Measurements from ENCODE around the gene PPIP5K2.
"Not testable (repeated sequence)": the region's sequence is repeated elsewhere in the genome, so short reads cannot be mapped to it uniquely, and the experiment has no call there.

The PPIP5K2 gene

GRCh38 chr5:103119765-103120606 lies at the start of gene PPIP5K2, which contains the start of gene GIN1:
TSS of gene PPIP5K2 (plus strand) at chr5:103120301. CDS start at chr5:103129590, 9,289 bp downstream.
TSS of gene GIN1 (minus strand) at chr5:103120138. CDS start at chr5:103108707, 11,431 bp downstream.
- DNase-seq, result peak; percentile 96

GRCh38 chr5:103073500-103073899 lies 46.6 kb upstream of the PPIP5K2 start:
- not testable (repeated sequence) for DNase-seq

DNA sequence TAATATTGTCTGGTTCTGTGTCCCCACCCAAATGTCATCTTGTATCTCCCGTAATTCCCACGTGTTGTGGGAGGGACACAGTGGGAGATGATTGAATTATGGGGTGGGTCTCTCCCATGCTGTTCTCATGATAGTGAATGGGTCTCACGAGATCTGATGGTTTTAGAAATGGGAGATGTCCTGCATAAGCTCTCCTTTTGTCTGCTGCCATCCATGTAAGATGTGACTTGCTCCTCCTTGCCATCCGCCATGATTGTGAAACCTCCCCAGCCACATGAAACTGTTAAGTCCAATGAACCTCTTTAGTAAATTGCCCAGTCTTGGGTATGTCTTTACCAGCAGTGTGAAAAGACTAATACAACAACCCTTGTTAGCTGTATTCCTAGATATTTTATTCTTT lies 44.7 kb upstream of the PPIP5K2 start:
- DNase-seq, result no peak

- DNase-seq, result no peak
These were observed 40.3 kb upstream of the PPIP5K2 start for GRCh38 chr5:103079796-103080195.

DNA sequence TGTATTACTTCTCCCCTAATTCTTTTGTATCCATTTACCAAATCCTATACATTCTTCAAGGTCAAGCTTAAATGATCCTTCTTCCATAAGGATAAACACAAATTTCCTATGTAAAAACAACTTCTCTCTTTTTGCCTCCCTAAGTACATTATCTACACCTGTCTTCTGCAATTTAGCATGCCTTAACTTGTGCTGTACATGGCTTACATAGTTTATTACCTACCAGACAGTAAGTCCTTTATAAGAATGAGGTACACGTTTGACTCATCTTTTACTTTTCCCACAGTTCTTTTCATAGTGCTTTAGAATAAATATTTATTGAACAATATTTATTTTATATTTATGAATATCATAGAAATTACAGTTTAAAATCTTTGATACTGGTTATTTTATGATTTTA lies 33.6 kb upstream of the PPIP5K2 start:
- no peak for DNase-seq

- no peak for DNase-seq
These were observed 30.8 kb upstream of the PPIP5K2 start for GRCh38 chr5:103089272-103089671.

DNA sequence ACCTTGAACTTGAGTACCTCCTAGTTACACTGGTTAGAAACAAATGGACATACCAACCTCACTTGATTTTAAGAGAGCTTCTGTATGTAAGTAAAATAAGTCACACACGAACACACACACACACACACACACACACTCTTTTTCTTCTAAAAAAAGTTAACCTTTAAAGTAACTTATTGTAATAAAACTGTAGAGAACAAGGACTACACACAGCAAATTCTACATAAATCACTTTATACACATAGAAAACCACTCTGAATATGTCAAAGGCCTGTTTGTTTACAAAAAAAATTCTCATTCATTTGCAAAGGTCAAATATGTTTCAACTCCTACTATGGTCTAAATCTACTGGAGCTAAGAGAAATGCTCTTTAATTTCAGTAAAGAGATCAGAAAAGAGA lies 29.3 kb upstream of the PPIP5K2 start:
- no peak for DNase-seq

DNA sequence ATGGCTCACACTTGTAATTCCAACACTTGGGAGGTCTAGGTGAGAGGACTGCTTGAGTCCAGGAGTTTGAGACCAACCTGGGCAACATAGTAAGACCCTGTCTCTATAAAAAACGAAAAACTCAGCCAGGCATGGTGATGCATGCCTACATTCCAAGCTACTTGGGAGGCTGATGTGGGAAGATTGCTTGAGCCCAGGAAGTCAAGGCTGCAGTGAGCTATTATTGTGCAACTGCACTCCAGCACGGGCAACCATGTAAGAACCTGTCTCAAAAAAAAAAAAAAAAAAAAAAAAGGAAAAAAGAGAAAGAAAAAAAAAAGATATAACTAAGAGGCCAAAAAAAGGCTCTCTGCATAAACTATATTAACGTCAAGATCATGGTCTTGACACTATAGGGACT lies 27.4 kb upstream of the PPIP5K2 start:
- DNase-seq, result no peak

- DNase-seq, result no peak
These were observed 26.4 kb upstream of the PPIP5K2 start for GRCh38 chr5:103093727-103094126.

DNA sequence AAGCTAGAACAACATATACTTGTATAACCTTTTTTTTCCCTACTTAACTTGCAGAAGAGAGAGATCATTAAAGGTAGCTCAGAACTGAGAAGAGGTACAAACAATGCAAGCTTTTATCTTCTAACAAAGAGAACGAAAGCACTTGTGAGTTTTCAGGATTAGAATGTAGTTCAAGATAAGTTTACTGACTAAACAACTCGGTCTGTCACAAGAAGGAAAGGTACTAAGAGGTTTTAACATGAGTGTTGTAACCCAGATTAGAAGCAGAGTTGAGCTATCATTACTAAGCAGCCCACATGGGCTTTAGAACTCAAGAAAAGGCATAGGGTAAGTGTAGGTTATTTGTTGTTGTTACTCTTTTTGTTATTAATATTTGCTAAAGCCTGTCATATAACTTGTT lies 25.4 kb upstream of the PPIP5K2 start:
- DNase-seq, result no peak

DNA sequence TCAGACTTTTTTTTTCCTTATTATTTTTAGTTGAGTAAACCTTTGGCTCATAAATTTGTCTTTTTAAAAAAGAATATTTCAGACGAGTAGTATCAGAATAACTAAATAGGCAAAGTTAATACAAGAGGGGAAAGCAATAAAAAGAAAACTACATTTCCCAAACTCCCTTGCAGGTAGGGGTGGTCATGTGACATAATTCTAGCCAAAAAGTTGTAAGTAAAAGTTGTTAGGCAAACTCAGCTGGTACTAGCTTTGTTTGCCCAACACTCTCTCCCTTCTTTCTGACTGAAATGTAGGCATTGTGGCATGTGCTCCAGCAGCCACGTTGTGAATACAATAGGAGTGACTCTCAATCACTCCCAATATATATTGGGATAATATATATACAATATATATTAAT lies 21.1 kb upstream of the PPIP5K2 start:
- no peak for DNase-seq

- DNase-seq, result no peak
These were observed 18.9 kb upstream of the PPIP5K2 start for GRCh38 chr5:103101079-103101750.

DNA sequence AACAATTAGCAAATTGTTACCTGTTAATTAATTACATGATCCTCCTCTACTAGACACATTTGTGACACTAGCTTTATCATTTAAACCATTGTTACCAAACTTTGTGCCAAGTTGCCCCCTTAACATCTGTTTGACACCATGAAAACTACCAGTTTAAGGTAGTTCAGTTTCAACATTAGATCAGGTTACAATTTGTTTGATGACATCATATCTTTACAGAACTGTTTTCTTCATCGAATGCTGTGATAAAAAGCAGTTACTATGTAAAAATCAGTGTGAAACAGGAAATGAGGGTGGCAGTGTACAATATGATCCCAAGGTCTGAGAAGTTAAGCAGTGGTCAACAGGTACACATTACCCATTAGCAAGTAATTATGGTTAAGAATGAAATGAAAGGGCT lies 17.9 kb upstream of the PPIP5K2 start:
- no peak for DNase-seq

GRCh38 chr5:103108086-103108485 lies 12.0 kb upstream of the PPIP5K2 start:
- DNase-seq, result no peak

- no peak for DNase-seq
These were observed 10.8 kb upstream of the PPIP5K2 start for GRCh38 chr5:103109277-103109676.

DNA sequence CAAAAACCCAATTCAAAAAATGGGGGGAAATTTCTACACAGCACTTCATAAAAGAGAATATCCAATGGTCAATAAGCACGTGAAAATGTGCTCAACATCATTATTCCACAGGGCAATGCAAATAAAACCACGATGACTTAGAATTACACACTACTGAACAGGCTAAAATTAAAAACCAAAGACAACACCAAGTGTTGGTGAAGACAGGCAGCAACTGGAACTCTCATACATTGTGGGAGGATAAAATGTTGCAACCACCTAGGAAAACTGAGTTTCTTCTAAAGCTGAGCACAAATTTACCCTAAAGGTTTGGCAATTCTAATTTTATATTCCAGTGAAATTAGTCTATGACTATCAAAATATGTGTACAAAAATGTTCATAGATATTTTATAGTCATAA lies 9.7 kb upstream of the PPIP5K2 start:
- DNase-seq, result no peak

DNA sequence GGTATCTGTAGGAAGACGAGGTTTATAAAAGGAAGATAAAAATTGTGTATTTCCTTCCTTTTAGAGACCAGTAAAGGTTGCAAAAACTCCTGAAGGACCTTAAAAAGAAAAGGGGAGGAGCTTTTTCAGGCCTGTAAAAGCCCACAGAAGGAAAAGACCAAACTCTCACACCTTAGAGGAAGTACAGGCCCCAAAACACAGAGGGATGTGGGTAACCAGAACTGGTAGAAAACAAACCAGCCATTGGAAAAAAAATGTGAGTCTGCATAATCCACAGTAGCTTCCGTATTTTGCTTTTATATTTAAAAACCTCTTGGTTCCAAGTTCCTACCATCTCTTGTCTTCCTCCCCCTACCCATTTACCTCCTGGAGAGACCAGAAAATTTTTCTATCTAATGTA lies 8.6 kb upstream of the PPIP5K2 start:
- DNase-seq, result no peak

GRCh38 chr5:103112910-103113309 lies 7.2 kb upstream of the PPIP5K2 start:
- DNase-seq, result no peak

DNA sequence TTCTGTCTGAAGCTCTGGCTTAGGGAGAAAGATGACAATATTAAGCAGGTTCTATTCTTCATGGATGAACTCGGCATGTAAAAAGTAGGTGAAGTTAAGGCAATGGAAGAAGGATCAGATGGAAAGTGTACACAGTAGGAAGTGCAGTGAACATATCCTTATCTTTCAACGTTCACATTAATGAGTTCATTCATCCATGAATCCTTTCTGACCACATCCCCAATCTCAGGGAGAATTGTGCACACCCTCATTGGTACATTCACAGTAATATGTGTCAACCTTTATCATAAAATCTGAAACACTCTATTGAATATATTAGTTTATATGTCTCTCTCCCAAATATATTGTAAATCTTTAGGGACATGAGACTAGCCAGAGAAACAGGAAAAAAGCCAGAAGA lies 5.7 kb upstream of the PPIP5K2 start:
- no peak for DNase-seq

DNA sequence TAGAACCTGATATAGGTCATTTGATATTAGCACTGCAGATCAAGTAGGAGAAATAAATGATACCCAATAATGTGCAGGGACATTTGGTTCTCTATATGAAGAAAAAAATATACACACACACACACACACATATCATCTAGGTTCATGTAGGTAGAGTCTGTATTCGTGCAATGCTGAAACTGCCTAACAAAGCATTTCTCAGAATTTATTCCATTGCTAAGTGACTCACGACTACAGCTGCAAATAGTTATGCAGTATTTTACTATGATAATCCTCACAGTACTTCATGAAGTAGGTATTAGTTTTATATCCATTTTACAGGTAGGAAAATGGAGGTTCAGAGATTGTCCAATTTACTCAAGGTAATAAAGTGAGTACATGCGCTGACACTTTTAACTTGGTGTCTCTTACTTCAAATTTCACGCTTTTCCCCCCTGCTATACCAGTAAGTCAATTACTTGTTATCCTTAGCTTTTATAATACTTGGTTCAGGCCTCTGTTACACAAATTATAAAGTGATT lies 2.6 kb upstream of the PPIP5K2 start:
- no peak for DNase-seq

- no peak for DNase-seq
These were observed 884 bp upstream of the PPIP5K2 start for GRCh38 chr5:103119070-103119764.

DNA sequence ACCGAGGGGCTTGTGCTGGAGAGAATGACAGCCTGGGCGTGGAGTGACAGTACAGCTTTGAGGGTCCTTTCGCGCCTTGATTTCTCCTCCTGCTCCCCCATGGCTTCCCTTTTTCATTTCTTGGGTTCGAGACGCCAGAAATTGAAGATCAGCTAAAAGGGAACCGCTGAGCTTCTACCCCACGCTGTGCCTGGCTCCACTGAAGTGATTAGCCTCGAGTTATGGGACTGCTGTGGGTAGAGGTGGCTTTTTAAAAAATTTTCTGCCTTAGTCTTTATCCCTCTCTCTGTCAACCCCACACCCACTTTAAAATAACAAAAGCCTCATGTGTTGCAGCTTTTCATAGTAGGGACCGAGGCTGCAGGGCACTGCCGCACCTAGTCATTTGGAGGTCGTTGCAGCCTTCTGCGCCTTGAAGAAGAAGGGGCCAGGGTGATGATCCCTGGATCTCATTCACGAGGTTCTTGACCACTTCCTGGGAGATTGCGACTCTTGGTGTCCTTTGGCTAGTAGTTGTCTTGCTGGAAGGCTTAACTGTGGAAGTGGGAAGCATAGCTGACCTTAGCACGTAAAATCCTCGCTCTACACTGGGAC lies 603 bp downstream of the PPIP5K2 start:
- DNase-seq, result no peak

DNA sequence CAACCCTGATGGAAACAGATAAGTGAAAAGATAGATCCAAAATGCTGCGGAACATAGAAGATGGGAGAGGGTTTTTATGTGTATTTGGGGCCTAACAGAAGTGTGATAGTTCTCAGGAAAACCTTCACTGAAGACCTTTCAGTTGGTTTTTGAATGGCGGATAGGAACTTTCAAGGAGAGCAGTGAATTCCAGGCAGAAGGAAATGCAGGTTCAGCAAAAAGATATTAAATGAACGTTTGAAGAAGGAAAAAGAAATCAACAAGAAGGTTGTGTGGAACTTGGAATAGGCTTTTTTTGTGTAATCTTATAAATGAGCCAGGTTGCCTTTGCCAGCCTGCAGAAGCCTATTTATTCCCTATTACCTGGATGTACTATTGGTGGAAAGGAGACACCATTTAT lies 2.1 kb downstream of the PPIP5K2 start:
- DNase-seq, result no peak

Data from NCI-H446 treated with DMSO at 0.1 percent for 48 hours (cell line).